Glutamatergic neuron (in vitro differentiated cells): Measurements from ENCODE around the gene UBE2E3. TPM values are rescaled to one million over a fixed set of nuclear protein-coding genes. Genes with fewer than 3 reads are reported as not detected.

Experiments
- DNase-seq: peaks from one replicate; pipeline ENCODE4 v3.0.0; 2022
- H3K27ac Mint-ChIP-seq: one replicate; pipeline ENCODE4 v1.8.0; 2020; ENCODE audit warnings: mild to moderate bottlenecking, mixed read lengths, inconsistent platforms; ENCODE audit not compliant: unreplicated experiment
- H3K27me3 Mint-ChIP-seq: one replicate; pipeline ENCODE4 v1.8.0; 2020; ENCODE audit warnings: mild to moderate bottlenecking, moderate library complexity, mixed read lengths, inconsistent platforms; ENCODE audit not compliant: unreplicated experiment
- H3K36me3 Mint-ChIP-seq: one replicate; pipeline ENCODE4 v1.8.0; 2020; ENCODE audit warnings: mild to moderate bottlenecking, mixed read lengths, inconsistent platforms; ENCODE audit not compliant: unreplicated experiment
- H3K4me1 Mint-ChIP-seq: one replicate; pipeline ENCODE4 v1.8.0; 2020; ENCODE audit warnings: mild to moderate bottlenecking, low read depth, mixed read lengths, inconsistent platforms; ENCODE audit not compliant: unreplicated experiment
- H3K4me3 Mint-ChIP-seq: one replicate; pipeline ENCODE4 v1.8.0; 2020; ENCODE audit warnings: mild to moderate bottlenecking, mixed read lengths, inconsistent platforms; ENCODE audit not compliant: unreplicated experiment
- H3K9me3 Mint-ChIP-seq: one replicate; pipeline ENCODE4 v1.8.0; 2020; ENCODE audit warnings: mild to moderate bottlenecking, moderate library complexity, mixed read lengths, inconsistent platforms; ENCODE audit not compliant: unreplicated experiment
- total RNA-seq: library from RNA; stranded (reverse); fragmentation: NEBNext Ultra II Directional; extraction: Animal tissue kit (Norgen Biotek cat#: 25700); gene quantifications from one replicate; pipeline ENCODE4 v1.2.1, GENCODE V29; 2021; ENCODE audit not compliant: unreplicated experiment
- TF ChIP-seq, protein P1 (sequence below): fragments of 200-600 bp; sonication (generic); IDR thresholded peaks from one replicate; pipeline ENCODE4 v1.5.0; 2021; ENCODE audit not compliant: partially characterized antibody, unreplicated experiment

UBE2E3 gene
- total RNA-seq, 1 donor from 2014 or later: 294 TPM

DNA sequence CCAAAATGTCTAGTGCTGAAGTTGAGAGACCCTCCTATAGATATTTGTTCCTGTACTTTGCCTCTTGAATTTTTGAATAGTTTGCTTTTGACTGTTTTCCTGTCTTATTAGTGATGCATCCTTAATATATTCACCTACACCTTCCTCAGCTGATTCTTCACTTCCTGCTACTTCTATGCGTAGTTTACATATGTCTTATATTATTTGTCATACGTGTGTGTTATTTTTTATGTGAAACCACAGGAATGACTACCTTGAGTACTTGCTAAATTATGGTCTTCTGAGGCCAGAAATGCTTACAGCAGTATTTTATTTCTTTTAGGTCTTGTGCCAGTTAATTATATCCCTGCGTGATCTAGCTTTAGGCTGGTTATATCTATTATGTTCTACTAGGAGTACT lies 9.9 kb downstream of the UBE2E3 start:
- TF ChIP-seq, protein P1, sequence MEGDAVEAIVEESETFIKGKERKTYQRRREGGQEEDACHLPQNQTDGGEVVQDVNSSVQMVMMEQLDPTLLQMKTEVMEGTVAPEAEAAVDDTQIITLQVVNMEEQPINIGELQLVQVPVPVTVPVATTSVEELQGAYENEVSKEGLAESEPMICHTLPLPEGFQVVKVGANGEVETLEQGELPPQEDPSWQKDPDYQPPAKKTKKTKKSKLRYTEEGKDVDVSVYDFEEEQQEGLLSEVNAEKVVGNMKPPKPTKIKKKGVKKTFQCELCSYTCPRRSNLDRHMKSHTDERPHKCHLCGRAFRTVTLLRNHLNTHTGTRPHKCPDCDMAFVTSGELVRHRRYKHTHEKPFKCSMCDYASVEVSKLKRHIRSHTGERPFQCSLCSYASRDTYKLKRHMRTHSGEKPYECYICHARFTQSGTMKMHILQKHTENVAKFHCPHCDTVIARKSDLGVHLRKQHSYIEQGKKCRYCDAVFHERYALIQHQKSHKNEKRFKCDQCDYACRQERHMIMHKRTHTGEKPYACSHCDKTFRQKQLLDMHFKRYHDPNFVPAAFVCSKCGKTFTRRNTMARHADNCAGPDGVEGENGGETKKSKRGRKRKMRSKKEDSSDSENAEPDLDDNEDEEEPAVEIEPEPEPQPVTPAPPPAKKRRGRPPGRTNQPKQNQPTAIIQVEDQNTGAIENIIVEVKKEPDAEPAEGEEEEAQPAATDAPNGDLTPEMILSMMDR: no peak
- Mint-ChIP-seq H3K27ac (no peak overlapping the region), H3K36me3 (no peaks in the 10 kb centered on the region), H3K9me3 (no peaks in the 10 kb centered on the region), H3K4me3 (no peak overlapping the region), H3K4me1 (peaks cover 43% of the 10 kb centered on the region), H3K27me3 (peaks cover 1% of the 10 kb centered on the region)
- no peak for DNase-seq

DNA sequence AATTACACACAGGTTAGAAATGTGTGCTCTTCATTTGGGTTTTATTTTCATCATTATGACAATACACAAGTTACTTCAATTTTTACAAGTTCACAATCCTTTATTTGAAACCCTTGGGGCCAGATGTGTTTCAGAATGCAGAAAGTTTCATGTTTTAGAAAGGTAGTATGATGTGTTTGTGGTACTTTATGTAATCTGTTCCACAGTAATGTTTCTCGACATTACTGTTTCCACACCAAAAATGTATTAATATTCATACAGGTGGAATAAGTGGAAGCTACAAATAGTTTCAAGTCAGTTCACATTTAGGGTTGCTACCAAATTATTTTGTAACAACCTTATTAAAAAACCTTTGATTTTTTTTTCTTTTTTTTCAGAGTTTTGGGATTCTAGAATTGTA lies 10.4 kb downstream of the UBE2E3 start:
- H3K4me1 Mint-ChIP-seq: peaks cover 42% of the 10 kb centered on the region
- H3K4me3 Mint-ChIP-seq: no peak overlapping the region
- no peak for DNase-seq
- TF ChIP-seq, protein P1: no peak
- H3K36me3 Mint-ChIP-seq: no peaks in the 10 kb centered on the region
- no peaks in the 10 kb centered on the region for H3K9me3 Mint-ChIP-seq
- no peak overlapping the region for H3K27ac Mint-ChIP-seq
- H3K27me3 Mint-ChIP-seq: peaks cover 1% of the 10 kb centered on the region

DNA sequence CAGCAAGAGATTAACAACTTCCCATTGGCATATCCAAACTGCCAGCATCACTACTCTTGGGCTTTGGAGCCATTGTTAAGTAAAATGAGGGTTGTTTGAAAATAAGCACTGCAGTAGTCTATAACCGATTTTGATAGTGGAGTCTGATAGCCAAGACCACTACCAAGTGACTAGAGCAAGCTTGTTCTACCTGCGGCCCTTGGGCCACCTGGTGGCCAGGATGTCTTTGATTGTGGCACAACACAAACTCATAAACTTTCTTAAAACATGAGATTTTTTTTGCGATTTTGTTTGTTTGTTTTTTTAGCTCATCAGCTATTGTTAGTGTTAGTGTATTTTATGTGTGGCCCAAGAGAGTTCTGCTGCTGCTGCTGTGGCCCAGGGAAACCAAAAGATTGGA lies 11.0 kb downstream of the UBE2E3 start:
- H3K9me3 Mint-ChIP-seq: no peaks in the 10 kb centered on the region
- no peak overlapping the region for H3K27ac Mint-ChIP-seq
- no peak for DNase-seq
- H3K36me3 Mint-ChIP-seq: no peaks in the 10 kb centered on the region
- H3K27me3 Mint-ChIP-seq: peaks cover 1% of the 10 kb centered on the region
- H3K4me3 Mint-ChIP-seq: no peak overlapping the region
- TF ChIP-seq, protein P1: peak; percentile 24
- H3K4me1 Mint-ChIP-seq: peaks cover 38% of the 10 kb centered on the region

DNA sequence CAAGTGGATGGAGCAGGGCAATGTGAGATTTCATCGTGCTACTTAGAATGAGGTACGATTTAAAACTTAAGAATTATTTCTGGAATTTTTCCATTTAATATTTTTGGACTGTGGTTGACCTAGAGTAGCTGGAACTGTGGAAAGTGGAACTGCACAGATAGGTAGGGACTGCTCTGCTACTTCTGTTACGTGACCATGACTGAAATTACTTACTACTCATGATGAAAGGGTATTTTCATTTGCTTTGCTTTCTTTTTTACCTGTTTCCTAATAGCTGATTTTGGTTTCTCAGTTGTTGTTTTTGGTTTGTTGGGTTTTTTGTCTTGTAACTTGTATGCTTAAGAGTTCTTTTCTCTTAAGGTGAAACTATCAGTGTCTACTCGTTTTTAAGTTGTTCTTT lies 11.4 kb downstream of the UBE2E3 start:
- no peaks in the 10 kb centered on the region for H3K9me3 Mint-ChIP-seq
- no peak overlapping the region for H3K27ac Mint-ChIP-seq
- peaks cover 1% of the 10 kb centered on the region for H3K27me3 Mint-ChIP-seq
- TF ChIP-seq, protein P1: no peak
- H3K4me3 Mint-ChIP-seq: no peak overlapping the region
- H3K4me1 Mint-ChIP-seq: peaks cover 38% of the 10 kb centered on the region
- DNase-seq: no peak
- no peaks in the 10 kb centered on the region for H3K36me3 Mint-ChIP-seq

DNA sequence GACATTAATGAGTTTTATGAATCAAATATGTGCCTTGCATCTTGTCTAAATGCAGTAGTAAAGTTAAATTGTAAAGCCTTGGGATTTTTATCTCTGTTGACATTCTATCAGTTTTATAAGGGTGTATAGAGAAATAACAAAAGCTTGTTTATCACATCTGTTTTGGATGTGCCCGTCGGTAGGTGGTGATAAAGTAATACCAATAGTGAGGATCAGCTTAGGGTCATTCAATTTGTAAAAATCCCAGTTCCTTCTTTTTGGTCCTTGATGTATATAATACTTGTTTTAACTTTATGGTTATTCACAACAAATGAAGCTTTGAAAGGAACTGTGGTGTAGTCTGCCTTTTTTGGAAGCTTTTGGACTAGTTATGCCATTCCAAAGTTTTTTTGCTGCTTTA lies 12.6 kb downstream of the UBE2E3 start:
- Mint-ChIP-seq H3K36me3 (no peaks in the 10 kb centered on the region), H3K9me3 (no peaks in the 10 kb centered on the region), H3K27me3 (peaks cover 1% of the 10 kb centered on the region), H3K4me3 (no peak overlapping the region), H3K27ac (no peak overlapping the region), H3K4me1 (peaks cover 41% of the 10 kb centered on the region)
- DNase-seq: no peak
- TF ChIP-seq, protein P1: no peak
